K562 (cell line): Measurements from ENCODE around the gene LXN. TPM values are rescaled to one million over a fixed set of nuclear protein-coding genes. Genes with fewer than 3 reads are reported as not detected.

Experiments used
- ATAC-seq: fragments of 200-7000 bp; cut with Tn5 transposase; 3 replicates; pipeline ENCODE4 v1.9.1; 2020; ENCODE audit warnings: moderate library complexity
- BruUV-seq: library from RNA; stranded (reverse); fragments of 400-500 nt; replicated peaks from 2 replicates; lab custom pipeline; 2021; lab: Mats Ljungman, UMichigan
- CTCF ChIA-PET: fragments of 300-600 bp; formaldehyde crosslinking; extraction: SDS; loops from one replicate; lab custom pipeline; 2021; ENCODE audit warnings: low intra/inter-chr PET ratio; lab: Yijun Ruan, JAX
- POLR2A ChIA-PET: fragments of 300-600, 350-650 bp; sonication (Branson Sonifier 250); formaldehyde crosslinking; extraction: SDS; loops from one replicate; lab custom pipeline; 2021; ENCODE audit warnings: antibody characterized with exemption, inconsistent platforms; lab: Yijun Ruan, JAX
- DNase-seq, 4 experiments: peaks; one replicate each; pipeline versions ENCODE4 v3.0.0 to v3.0.0-alpha.2; 2011 to 2018; ENCODE audit warnings: low spot score in 3 of 4, mixed read lengths in 3 of 4; ENCODE audit errors: extremely low read depth in 1 of 4
- FAIRE-seq: peaks from 2 replicates; lab custom pipeline; 2011; peaks lifted over from hg19 to GRCh38; lab: Jason Lieb, UNC
- H2AFZ ChIP-seq: 2 replicates; pipeline ENCODE4 v1.6.0; 2011; ENCODE audit warnings: low read depth, low read length, control low read depth, inconsistent platforms
- H3K27ac ChIP-seq: fragments of 200-600 bp; 3 replicates; pipeline ENCODE4 v1.8.0; 2011; ENCODE audit warnings: low read depth, mild to moderate bottlenecking, control low read depth, inconsistent platforms, low read length, moderate library complexity, mixed read lengths; ENCODE audit errors: extremely low read depth
- H3K27me3 ChIP-seq, 2 experiments: fragments of 300-600 bp in 1 of 2; 2 replicates in 1 of 2; 3 replicates in 1 of 2; pipeline versions ENCODE4 v1.6.0 to v1.8.0; 2011; ENCODE audit warnings: inconsistent platforms in 2 of 2, low read length in 2 of 2, mild to moderate bottlenecking in 1 of 2, mixed read lengths in 1 of 2, moderate library complexity in 1 of 2; ENCODE audit not compliant: control insufficient read depth in 2 of 2, insufficient read depth in 2 of 2
- H3K36me3 ChIP-seq: fragments of 300-600 bp; 3 replicates; pipeline ENCODE4 v1.8.0; 2011; ENCODE audit warnings: mild to moderate bottlenecking, low read length, inconsistent platforms; ENCODE audit not compliant: control insufficient read depth, insufficient read depth
- H3K4me1 ChIP-seq, 2 experiments: fragments of 200-600 bp in 1 of 2; replicated peaks in 1 of 2; 2 replicates in 1 of 2; 3 replicates in 1 of 2; pipeline versions ENCODE4 v1.5.1 to v1.8.0; 2011; ENCODE audit warnings: inconsistent platforms in 2 of 2, low read length in 2 of 2, mild to moderate bottlenecking in 1 of 2, mixed read lengths in 1 of 2, moderate library complexity in 1 of 2; ENCODE audit not compliant: control insufficient read depth in 2 of 2, insufficient read depth in 2 of 2
- H3K4me2 ChIP-seq: 2 replicates; pipeline ENCODE4 v1.6.1; 2011; ENCODE audit warnings: low read length, control low read depth, inconsistent platforms, mixed read lengths; ENCODE audit not compliant: insufficient read depth
- H3K4me3 ChIP-seq: fragments of 200-600 bp; sonication (generic), shearing (Covaris generic); 2 replicates; pipeline ENCODE4 v1.5.1; 2016; ENCODE audit warnings: control low read depth, inconsistent platforms
- H3K79me2 ChIP-seq: fragments of 200-600 bp; 3 replicates; pipeline ENCODE4 v1.8.0; 2011; ENCODE audit warnings: low read length, inconsistent platforms; ENCODE audit not compliant: control insufficient read depth, insufficient read depth
- H3K9ac ChIP-seq, 2 experiments: 2 replicates each; pipeline versions ENCODE4 v1.6.0 to v1.6.1; 2011; ENCODE audit warnings: low read depth in 2 of 2, low read length in 2 of 2, control low read depth in 1 of 2, inconsistent platforms in 1 of 2, mild to moderate bottlenecking in 1 of 2, mixed read lengths in 1 of 2; ENCODE audit not compliant: insufficient read depth in 1 of 2
- H3K9me1 ChIP-seq: one replicate; pipeline ENCODE4 v1.6.0; 2011; ENCODE audit warnings: inconsistent platforms, mild to moderate bottlenecking, low read length, moderate library complexity; ENCODE audit not compliant: control insufficient read depth, insufficient read depth
- H3K9me3 ChIP-seq: replicated peaks from 2 replicates; pipeline ENCODE4 v1.5.1; 2011; ENCODE audit warnings: low read depth, low read length, inconsistent platforms; ENCODE audit not compliant: control insufficient read depth, insufficient read depth
- H4K20me1 ChIP-seq: replicated peaks from 2 replicates; pipeline ENCODE4 v1.6.1; 2011; ENCODE audit warnings: low read length, inconsistent platforms, mixed read lengths; ENCODE audit not compliant: control insufficient read depth, insufficient read depth
- CCAR2 ChIP-seq: fragments of 200-400 bp; formaldehyde crosslinking; IDR thresholded peaks from 2 replicates; pipeline ENCODE4 v1.6.1; 2017; ENCODE audit warnings: mild to moderate bottlenecking, low read depth, low read length
- CREBBP ChIP-seq: IDR thresholded peaks from one replicate; pipeline ENCODE4 v1.6.1; 2012; ENCODE audit warnings: low read depth, mild to moderate bottlenecking, control low read depth, inconsistent platforms, low read length
- E2F5 ChIP-seq: sonication (generic); formaldehyde crosslinking; IDR thresholded peaks from 2 replicates; pipeline ENCODE4 v1.8.0; 2022; ENCODE audit warnings: mild to moderate bottlenecking, missing genetic modification reagents
- EWSR1 ChIP-seq: fragments of 450-650 bp; IDR thresholded peaks from 2 replicates; pipeline ENCODE4 v1.6.1; 2018; ENCODE audit warnings: borderline replicate concordance, mild to moderate bottlenecking, low read depth, moderate library complexity; ENCODE audit not compliant: partially characterized antibody
- HDAC3 ChIP-seq: fragments of 450-650 bp; IDR thresholded peaks from 2 replicates; pipeline ENCODE4 v1.6.1; 2018; ENCODE audit warnings: borderline replicate concordance, mild to moderate bottlenecking, moderate library complexity; ENCODE audit not compliant: partially characterized antibody
- HNRNPK ChIP-seq: fragments of 200-400 bp; formaldehyde crosslinking; IDR thresholded peaks from one replicate; pipeline ENCODE4 v1.6.1; 2018; ENCODE audit warnings: mild to moderate bottlenecking, low read depth, low read length; ENCODE audit not compliant: poor library complexity, severe bottlenecking
- MAFF ChIP-seq: IDR thresholded peaks from 2 replicates; pipeline ENCODE4 v1.6.1; 2012; ENCODE audit warnings: low read length, improper control_type of control experiment
- MAFK ChIP-seq: IDR thresholded peaks from 2 replicates; pipeline ENCODE4 v1.6.1; 2011; ENCODE audit warnings: low read length, improper control_type of control experiment
- MITF ChIP-seq: IDR thresholded peaks from 2 replicates; pipeline ENCODE4 v1.6.1; 2014; ENCODE audit warnings: antibody characterized with exemption
- NFE2 ChIP-seq: IDR thresholded peaks from 2 replicates; pipeline ENCODE4 v1.6.1; 2014; ENCODE audit warnings: antibody characterized with exemption, low read depth
- RNF2 ChIP-seq: sonication (generic); IDR thresholded peaks from 2 replicates; pipeline ENCODE4 v1.6.1; 2016
- RUNX1 ChIP-seq: sonication (generic); IDR thresholded peaks from 2 replicates; pipeline ENCODE4 v1.6.1; 2016; ENCODE audit warnings: antibody characterized with exemption, low read depth
- SMARCA5 ChIP-seq: fragments of 450-650 bp; IDR thresholded peaks from 2 replicates; pipeline ENCODE4 v1.6.1; 2016
- TAL1 ChIP-seq: fragments of 450-650 bp; IDR thresholded peaks from 2 replicates; pipeline ENCODE4 v1.6.1; 2016; ENCODE audit warnings: mild to moderate bottlenecking
- TFAP4 ChIP-seq: sonication (generic); formaldehyde crosslinking; IDR thresholded peaks from 2 replicates; pipeline ENCODE4 v1.8.0; 2022; ENCODE audit warnings: missing genetic modification reagents, mild to moderate bottlenecking, moderate library complexity, borderline replicate concordance
- ZNF134 ChIP-seq: fragments of 250-450 bp; sonication (Bioruptor Pico); conservative IDR thresholded peaks from 2 replicates; pipeline ENCODE4 v1.4.0; 2020
- ZNF512 ChIP-seq: IDR thresholded peaks from 2 replicates; pipeline ENCODE4 v1.6.1; 2016; ENCODE audit warnings: missing genetic modification characterization, missing compliant biosample characterization
- WGBS: fragments of 100-300 bp; shearing (Covaris generic); methylation state at CpG from one replicate; pipeline ENCODE4 v1.1.6; 2016; ENCODE audit warnings: low coverage, mixed read lengths; ENCODE audit not compliant: insufficient coverage; ENCODE audit errors: missing lambda C conversion rate; 5-methylcytosine and 5-hydroxymethylcytosine counted together
- in situ Hi-C: fragments of 300-500 bp; cut with MboI; formaldehyde crosslinking; loops from 4 replicates; pipeline ENCODE4 v1.15.0; 2018; ENCODE audit warnings: inconsistent platforms, mixed read lengths
- intact Hi-C: fragments of 100-400 bp; cut with micrococcal nuclease; formaldehyde crosslinking; loops from 2 replicates; pipeline ENCODE4 v1.14.2; 2022
- polyA plus RNA-seq, 8 experiments: library from polyadenylated mRNA; depleted of rRNA in 4 of 8; stranded (reverse) in 5 of 8; unstranded in 3 of 8; fragments of >200 nt; fragmentation: Nextera tagmentation in 2 of 8; fragmentation: Illumina TruSeq in 1 of 8; extraction: Ambion mirVana in 2 of 8; extraction: Trizol in 1 of 8; gene quantifications; 2 replicates each; pipeline versions ENCODE4 v1.2.1 to v1.2.3, GENCODE V29; 2011 to 2014; ENCODE audit warnings: inconsistent platforms in 1 of 8, missing spikeins in 1 of 8
- total RNA-seq, 7 experiments: library from RNA; depleted of rRNA in 6 of 7; stranded (reverse); fragments of >200 nt in 6 of 7; fragmentation: Illumina TruSeq in 2 of 7; extraction: Trizol in 2 of 7; gene quantifications; 2 replicates each; pipeline versions ENCODE4 v1.2.1 to v1.2.3, GENCODE V29; 2011 to 2021; ENCODE audit warnings: low replicate concordance in 1 of 7
- TF ChIP-seq, protein P1 (sequence below): fragments of 250-450 bp; sonication (Bioruptor Pico); IDR thresholded peaks from 2 replicates; pipeline ENCODE4 v1.5.0; 2021

Gene LXN
- total and polyA plus RNA-seq, 9 of the 15 experiments (the other 6 are each of a cell fraction or from before 2014, with no cell fraction given): 0.08 to 0.13 TPM; not detected in 7

DNA sequence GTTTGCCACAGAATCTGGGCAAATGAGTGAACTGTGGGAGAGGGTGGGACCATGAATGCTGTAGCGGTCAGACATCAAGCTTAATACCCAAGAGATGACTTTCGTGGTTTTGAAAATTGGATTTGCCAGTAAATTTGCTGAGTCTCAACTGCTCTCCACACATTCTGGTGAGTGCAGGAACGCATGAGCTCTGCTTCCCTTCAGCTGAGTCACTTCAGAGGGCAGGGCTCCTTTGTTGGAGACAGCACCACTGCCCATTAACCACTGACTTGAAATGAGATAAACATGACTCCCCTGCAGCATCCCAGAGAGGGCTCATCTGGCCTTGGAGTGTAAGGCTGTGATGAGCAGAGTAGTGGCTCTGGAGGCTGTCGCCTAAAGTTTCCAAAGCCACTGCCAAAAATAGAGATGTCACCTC, 37.2 kb upstream of the LXN start:
- peak in 1 of 4 experiments; percentile 62 for DNase-seq
- no peaks in the 10 kb centered on the region for H4K20me1 ChIP-seq
- no peaks in the 10 kb centered on the region for H3K79me2 ChIP-seq
- H3K4me3 ChIP-seq: no peak overlapping the region
- no peak overlapping the region for H3K9ac ChIP-seq
- peak overlapping the region; percentile 47; the same call in 1 of the 2 replicates for H2AFZ ChIP-seq
- 47% methylated on average over 4 of the region's 4 CpGs for WGBS
- H3K4me1 ChIP-seq: peaks cover 3 to 14% of the 10 kb centered on the region in 2 experiments; a peak in 3 of 5 replicates
- no TSS peak for BruUV-seq
- H3K36me3 ChIP-seq: peaks cover 60% of the 10 kb centered on the region
- H3K4me2 ChIP-seq: no peak overlapping the region; the same call in 1 of the 2 replicates
- peak; percentile 52 for FAIRE-seq
- ChIA-PET POLR2A (interaction anchor here (0.7 to 1.4 kb wide), 4 partner anchors 9 to 75 kb away, joined by 3 to 7 read pairs (median 4); no protein-coding TSS in a partner anchor), CTCF (no interaction called here)
- H3K9me3 ChIP-seq: no peaks in the 10 kb centered on the region
- in situ Hi-C loops (no loop called here), intact Hi-C loops (no loop called here)
- peak overlapping the region; percentile 36; the same call in 1 of the 3 replicates for H3K27ac ChIP-seq
- no peaks in the 10 kb centered on the region for H3K9me1 ChIP-seq
- no peaks in the 10 kb centered on the region for H3K27me3 ChIP-seq
- ATAC-seq: peak; percentile 79
- TF ChIP-seq EWSR1 (no peak), MAFK (peak; percentile 56; the same call in 1 of the 2 replicates), HDAC3 (no peak), HNRNPK (no peak), MITF (no peak), ZNF512 (no peak), RUNX1 (no peak), ZNF134 (CRISPR knock-in tag) (no peak), CREBBP (no peak), E2F5 (CRISPR knock-in tag) (no peak), CCAR2 (no peak), RNF2 (no peak), TFAP4 (CRISPR knock-in tag) (no peak), SMARCA5 (no peak), TAL1 (no peak), NFE2 (0 out of 2 replicates have a peak, but pooled peaks have one; percentile 39), MAFF (peak; percentile 50; the same call in 1 of the 2 replicates)
- TF ChIP-seq, protein P1, sequence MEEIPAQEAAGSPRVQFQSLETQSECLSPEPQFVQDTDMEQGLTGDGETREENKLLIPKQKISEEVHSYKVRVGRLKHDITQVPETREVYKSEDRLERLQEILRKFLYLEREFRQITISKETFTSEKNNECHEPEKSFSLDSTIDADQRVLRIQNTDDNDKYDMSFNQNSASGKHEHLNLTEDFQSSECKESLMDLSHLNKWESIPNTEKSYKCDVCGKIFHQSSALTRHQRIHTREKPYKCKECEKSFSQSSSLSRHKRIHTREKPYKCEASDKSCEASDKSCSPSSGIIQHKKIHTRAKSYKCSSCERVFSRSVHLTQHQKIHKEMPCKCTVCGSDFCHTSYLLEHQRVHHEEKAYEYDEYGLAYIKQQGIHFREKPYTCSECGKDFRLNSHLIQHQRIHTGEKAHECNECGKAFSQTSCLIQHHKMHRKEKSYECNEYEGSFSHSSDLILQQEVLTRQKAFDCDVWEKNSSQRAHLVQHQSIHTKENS (CRISPR knock-in tag): no peak
